Omental fat pad (tissue), 4 donors: ENCODE data around the gene MRPS14. TPM values are rescaled to one million over a fixed set of nuclear protein-coding genes. Genes with fewer than 3 reads are reported as not detected.

Experiments
- ATAC-seq: fragments of 150-250 bp; one replicate; pipeline ENCODE4 v1.9.1; 2016; ENCODE audit warnings: mild to moderate bottlenecking, moderate library complexity; ENCODE audit not compliant: low FRiP score
- DNase-seq: peaks from one replicate; pipeline ENCODE4 v3.0.0-alpha.2; 2019; ENCODE audit warnings: low spot score
- total RNA-seq, 4 donors: library from RNA; depleted of rRNA; stranded (reverse); fragments of >200 nt; gene quantifications; one replicate each; pipeline ENCODE4 v1.1.0, GENCODE V29; 2016
- TF ChIP-seq, protein P1 (sequence below), 3 donors: fragments of 450-650 bp; IDR thresholded peaks; one replicate each; pipeline ENCODE4 v1.5.1; 2016 to 2017; ENCODE audit warnings: antibody characterized with exemption in 3 of 3, mild to moderate bottlenecking in 3 of 3, moderate library complexity in 2 of 3

MRPS14 gene
- total RNA-seq, 4 donors from 2014 or later, result 14.9 to 37.0 (median 23.5) TPM

DNA sequence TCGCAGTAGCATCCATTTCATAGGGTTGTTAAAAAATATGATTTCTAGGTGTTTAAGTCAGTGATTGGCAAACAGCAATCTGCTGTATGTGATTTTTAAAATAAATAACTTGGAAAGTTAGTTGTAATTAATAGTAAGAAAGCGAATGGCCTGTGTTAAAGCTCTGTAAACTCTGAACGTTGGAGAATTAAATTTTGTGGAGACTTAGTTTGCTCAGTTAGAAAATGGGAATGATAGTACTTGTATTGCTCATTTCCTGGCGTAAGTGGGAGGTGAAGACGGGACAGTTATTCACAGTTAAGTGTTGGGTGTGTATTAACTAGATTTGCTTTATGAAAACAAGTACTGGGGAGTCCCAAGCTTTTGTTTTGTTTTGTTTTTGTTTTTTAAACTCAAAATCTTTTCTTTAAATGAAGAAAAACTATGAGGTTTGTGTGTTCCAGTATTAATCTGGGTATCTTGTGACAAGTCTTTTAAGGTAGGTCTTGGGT is 22.5 kb downstream of the MRPS14 start:
- DNase-seq, result no peak
- TF ChIP-seq, protein P1, sequence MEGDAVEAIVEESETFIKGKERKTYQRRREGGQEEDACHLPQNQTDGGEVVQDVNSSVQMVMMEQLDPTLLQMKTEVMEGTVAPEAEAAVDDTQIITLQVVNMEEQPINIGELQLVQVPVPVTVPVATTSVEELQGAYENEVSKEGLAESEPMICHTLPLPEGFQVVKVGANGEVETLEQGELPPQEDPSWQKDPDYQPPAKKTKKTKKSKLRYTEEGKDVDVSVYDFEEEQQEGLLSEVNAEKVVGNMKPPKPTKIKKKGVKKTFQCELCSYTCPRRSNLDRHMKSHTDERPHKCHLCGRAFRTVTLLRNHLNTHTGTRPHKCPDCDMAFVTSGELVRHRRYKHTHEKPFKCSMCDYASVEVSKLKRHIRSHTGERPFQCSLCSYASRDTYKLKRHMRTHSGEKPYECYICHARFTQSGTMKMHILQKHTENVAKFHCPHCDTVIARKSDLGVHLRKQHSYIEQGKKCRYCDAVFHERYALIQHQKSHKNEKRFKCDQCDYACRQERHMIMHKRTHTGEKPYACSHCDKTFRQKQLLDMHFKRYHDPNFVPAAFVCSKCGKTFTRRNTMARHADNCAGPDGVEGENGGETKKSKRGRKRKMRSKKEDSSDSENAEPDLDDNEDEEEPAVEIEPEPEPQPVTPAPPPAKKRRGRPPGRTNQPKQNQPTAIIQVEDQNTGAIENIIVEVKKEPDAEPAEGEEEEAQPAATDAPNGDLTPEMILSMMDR (IDR thresholded peaks at IDR 0.05), result no peak
- ATAC-seq, result no peak

DNA sequence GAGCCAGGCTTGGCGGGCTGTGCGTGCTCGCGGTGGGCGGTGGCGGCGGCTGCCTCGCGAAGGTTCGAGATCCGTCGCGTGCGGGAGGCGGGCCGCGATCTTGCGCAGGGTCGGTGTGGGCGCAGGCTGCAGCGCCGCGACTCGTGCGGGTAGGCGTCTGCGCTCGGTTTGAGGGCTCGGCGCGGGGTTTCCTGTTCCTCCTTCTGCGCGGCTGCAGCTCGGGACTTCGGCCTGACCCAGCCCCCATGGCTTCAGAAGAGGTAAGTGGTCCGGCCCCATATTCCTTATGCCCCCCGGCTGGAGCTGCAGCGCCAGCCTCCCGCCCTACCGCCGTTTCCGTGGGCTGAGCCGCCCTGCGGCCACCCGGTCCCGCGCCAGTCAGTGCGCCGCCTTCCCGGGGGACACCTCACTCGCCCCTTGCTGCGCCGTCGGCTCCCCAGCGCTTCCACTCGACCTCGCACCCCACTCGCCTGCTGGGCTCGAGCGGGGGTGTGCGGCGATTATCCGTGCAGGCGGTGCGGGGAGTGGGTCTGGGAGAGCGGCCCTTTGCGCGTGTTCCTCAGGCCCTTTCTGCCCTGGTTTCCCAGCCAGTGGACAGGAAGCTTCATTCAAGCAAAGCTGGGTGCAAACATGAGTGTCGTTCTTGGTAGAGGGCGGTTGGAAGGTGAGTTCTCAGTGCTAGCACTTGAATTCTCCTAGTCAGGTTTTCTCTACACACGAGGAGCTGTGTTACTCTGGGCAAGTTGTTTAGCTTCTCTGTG is 23.1 kb downstream of the MRPS14 start, which contains the start of gene CACYBP:
TSS of gene CACYBP (plus strand) at position 12 of the 761 bp plus-strand sequence. CDS start at position 246, 234 bp downstream.
- ATAC-seq (peak; percentile 20), DNase-seq (no peak)
- TF ChIP-seq, protein P1 (IDR thresholded peaks at IDR 0.05), result no peak

DNA sequence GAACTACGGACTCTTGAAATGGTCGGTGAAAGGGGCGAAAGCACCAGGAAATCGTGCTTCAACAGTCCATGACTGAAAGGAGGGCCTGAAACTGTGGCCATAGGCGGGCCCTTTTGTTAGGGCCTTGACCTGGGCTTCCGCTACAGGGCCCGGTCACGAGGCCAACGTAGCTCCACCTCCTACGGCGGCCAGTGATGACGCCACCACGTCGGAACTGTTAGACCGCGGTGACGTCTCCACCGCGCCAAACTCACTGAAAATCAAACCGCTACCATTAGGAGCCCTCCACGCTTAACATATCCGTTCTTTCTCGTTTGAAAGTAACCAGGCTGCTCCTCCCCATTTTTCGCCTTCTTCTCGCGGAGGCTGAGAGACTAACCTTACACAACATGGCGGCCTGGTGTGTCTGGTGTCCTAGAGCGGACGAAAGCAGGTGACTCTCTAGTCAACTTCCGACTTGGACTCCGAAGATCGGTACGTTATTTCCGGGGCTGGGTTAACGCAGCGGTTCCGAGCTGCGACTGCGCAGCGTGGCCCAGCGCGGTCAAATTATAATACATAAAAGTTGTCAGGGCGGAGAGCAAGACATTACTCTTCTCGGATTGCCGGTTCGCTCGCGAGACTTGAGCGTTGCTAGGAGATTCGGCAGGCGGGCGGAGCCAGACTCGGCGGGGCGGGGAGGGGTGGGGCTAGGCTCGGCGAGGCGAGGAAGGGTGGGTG is 23.8 kb downstream of the MRPS14 start:
- TF ChIP-seq, protein P1 (IDR thresholded peaks at IDR 0.05), result no peak
- DNase-seq (peak; percentile 94), ATAC-seq (peak; percentile 95)

DNA sequence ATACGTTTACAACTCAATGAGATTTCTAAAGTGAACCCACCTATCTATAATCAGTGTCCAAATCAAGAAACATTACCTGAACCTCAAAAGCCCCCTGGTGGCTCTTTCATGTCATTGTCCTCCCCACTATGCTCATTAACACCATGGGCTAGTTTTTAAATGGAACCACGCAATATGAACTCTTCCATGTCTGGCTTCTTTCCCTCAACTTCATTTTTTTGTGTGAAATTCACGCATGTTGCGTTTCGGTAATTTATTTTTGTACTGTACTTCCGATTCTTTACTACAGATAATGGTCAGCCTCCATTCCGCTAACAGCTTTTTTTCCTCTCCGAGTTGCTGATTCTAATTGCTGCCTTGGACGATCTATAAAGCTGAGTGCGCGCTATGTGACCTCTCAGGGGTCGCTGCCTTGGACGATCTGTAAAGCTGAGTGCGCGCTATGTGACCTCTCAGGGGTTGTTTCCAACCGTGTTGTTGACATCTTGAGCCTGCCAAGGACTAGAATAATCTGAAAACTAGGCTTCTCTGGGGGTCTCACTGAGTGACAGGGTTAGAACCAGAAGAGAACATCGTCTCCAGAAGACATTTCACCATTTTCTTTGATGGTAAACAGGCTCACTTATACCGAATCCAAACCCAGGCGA is 24.5 kb downstream of the MRPS14 start:
- ATAC-seq, result no peak
- TF ChIP-seq, protein P1 (IDR thresholded peaks at IDR 0.05), result peak in 1 of 3 donors; percentile 53
- no peak for DNase-seq

DNA sequence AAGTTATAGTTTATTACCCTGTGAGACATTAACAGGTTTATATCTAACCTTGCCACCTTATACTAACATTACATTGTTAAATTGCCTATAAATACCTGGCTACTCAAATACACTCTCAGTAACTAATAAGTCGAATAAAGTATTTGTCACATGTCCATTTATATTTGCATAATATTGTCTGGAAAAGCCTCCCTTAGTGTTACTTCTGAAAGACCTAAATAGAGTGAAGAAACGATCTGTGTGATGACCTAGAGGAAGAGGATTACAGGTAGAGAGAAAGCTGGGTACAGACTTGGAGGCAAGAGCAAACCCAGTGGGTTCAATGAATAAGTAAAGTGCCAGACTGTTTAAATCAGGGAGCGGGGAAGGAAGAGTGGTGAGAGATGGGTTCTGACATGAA is 26.2 kb downstream of the MRPS14 start:
- DNase-seq (no peak), ATAC-seq (no peak)
- TF ChIP-seq, protein P1 (IDR thresholded peaks at IDR 0.05), result no peak

DNA sequence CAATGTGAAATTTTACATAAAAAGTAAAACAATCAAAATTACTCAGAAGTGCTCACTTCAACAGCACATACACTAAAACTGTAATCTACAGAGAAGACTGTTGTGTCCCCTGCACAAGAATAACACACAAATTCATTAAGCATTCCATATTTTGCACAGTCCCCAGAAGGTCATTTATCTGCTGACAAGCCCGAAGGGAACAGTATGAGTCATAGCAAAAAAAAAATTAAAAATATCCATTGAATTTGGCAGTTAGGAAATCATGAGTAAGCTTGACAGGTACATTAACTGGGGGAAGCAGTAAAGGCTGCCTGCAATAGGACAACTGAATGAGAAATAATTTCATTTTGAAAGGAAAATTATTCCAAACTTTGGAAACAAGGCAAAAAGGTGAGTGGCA is 26.7 kb downstream of the MRPS14 start:
- TF ChIP-seq, protein P1 (IDR thresholded peaks at IDR 0.05), result no peak
- no peak for DNase-seq
- no peak for ATAC-seq
